HepG2 (cell line): ENCODE data around the gene PEX13. TPM values are rescaled to one million over a fixed set of nuclear protein-coding genes. Genes with fewer than 3 reads are reported as not detected.

ENCODE experiments used
- GABPA ChIP-seq, 2 experiments: IDR thresholded peaks; 2 replicates each; pipeline ENCODE4 v1.6.1; 2011 to 2016; ENCODE audit warnings: low read depth in 2 of 2, low read length in 1 of 2, missing biosample characterization in 1 of 2, missing genetic modification characterization in 1 of 2
- IKZF4 ChIP-seq: sonication (generic); formaldehyde crosslinking; IDR thresholded peaks from 2 replicates; pipeline ENCODE4 v1.5.1; 2020; ENCODE audit warnings: borderline replicate concordance, mild to moderate bottlenecking, low read depth, missing genetic modification reagents; ENCODE audit errors: not compliant biosample characterization
- MAZ ChIP-seq, 2 experiments: sonication (generic) in 1 of 2; formaldehyde crosslinking in 1 of 2; IDR thresholded peaks; 2 replicates each; pipeline versions ENCODE4 v1.5.0 to v1.6.1; 2012 to 2020; ENCODE audit warnings: low read depth in 2 of 2, mild to moderate bottlenecking in 2 of 2, borderline replicate concordance in 1 of 2, improper control_type of control experiment in 1 of 2, low read length in 1 of 2, missing genetic modification reagents in 1 of 2, moderate library complexity in 1 of 2
- NFYC ChIP-seq: IDR thresholded peaks from 2 replicates; pipeline ENCODE4 v1.6.1; 2016; ENCODE audit warnings: missing genetic modification reagents, missing compliant biosample characterization
- NKX3-1 ChIP-seq: sonication (generic); formaldehyde crosslinking; IDR thresholded peaks from 2 replicates; pipeline ENCODE4 v1.5.0; 2020; ENCODE audit warnings: missing genetic modification reagents
- POLR2G ChIP-seq: fragments of 200-400 bp; formaldehyde crosslinking; IDR thresholded peaks from 2 replicates; pipeline ENCODE4 v1.6.1; 2018; ENCODE audit warnings: mild to moderate bottlenecking, low read depth, low read length, moderate library complexity
- SIX4 ChIP-seq: sonication (generic); formaldehyde crosslinking; IDR thresholded peaks from 2 replicates; pipeline ENCODE4 v1.4.0; 2020; ENCODE audit warnings: missing genetic modification reagents
- ZFP82 ChIP-seq: sonication (generic); formaldehyde crosslinking; IDR thresholded peaks from 2 replicates; pipeline ENCODE4 v1.5.1; 2020; ENCODE audit warnings: mild to moderate bottlenecking, missing genetic modification reagents, borderline replicate concordance
- ZNF33B ChIP-seq: sonication (generic); formaldehyde crosslinking; IDR thresholded peaks from 2 replicates; pipeline ENCODE4 v1.5.1; 2020; ENCODE audit warnings: mild to moderate bottlenecking, missing genetic modification reagents
- ZNF569 ChIP-seq: sonication (generic); formaldehyde crosslinking; IDR thresholded peaks from 2 replicates; pipeline ENCODE4 v1.5.0; 2020; ENCODE audit warnings: mild to moderate bottlenecking, missing genetic modification reagents, moderate library complexity, borderline replicate concordance
- ZNF737 ChIP-seq: sonication (generic); formaldehyde crosslinking; IDR thresholded peaks from 2 replicates; pipeline ENCODE4 v1.5.0; 2020; ENCODE audit warnings: missing genetic modification reagents, mild to moderate bottlenecking, borderline replicate concordance
- ZNF766 ChIP-seq: sonication (generic); formaldehyde crosslinking; IDR thresholded peaks from 2 replicates; pipeline ENCODE4 v1.5.0; 2020; ENCODE audit warnings: missing genetic modification reagents, borderline replicate concordance
- ZNF841 ChIP-seq: sonication (generic); formaldehyde crosslinking; IDR thresholded peaks from 2 replicates; pipeline ENCODE4 v1.8.1; 2023; ENCODE audit warnings: missing genetic modification reagents, borderline replicate concordance
- polyA plus RNA-seq, 8 experiments: library from polyadenylated mRNA; depleted of rRNA in 3 of 8; stranded (reverse) in 7 of 8; unstranded in 1 of 8; fragments of >200 nt; fragmentation: Illumina TruSeq in 4 of 8; extraction: Trizol in 4 of 8; gene quantifications; 2 replicates each; pipeline versions ENCODE4 v1.2.1 to v1.2.3, GENCODE V29; 2011 to 2016; ENCODE audit warnings: low read depth in 4 of 8, missing spikeins in 1 of 8, mixed read lengths in 1 of 8; ENCODE audit not compliant: insufficient read depth in 1 of 8
- total RNA-seq, 5 experiments: library from RNA; depleted of rRNA; stranded (reverse); fragments of >200 nt; fragmentation: Illumina TruSeq; extraction: Trizol; gene quantifications; 2 replicates each; pipeline ENCODE4 v1.2.3, GENCODE V29; 2016; ENCODE audit warnings: low read depth in 1 of 5
- TF ChIP-seq, protein P1 (sequence below): sonication (generic); formaldehyde crosslinking; IDR thresholded peaks from 2 replicates; pipeline ENCODE4 v1.4.0; 2020; ENCODE audit warnings: missing genetic modification reagents
- TF ChIP-seq, protein P2 (sequence below): sonication (generic); formaldehyde crosslinking; IDR thresholded peaks from 2 replicates; pipeline ENCODE4 v1.4.0; 2020; ENCODE audit warnings: mild to moderate bottlenecking, low read depth, missing genetic modification reagents
- TF ChIP-seq, protein P3 (sequence below): sonication (generic); formaldehyde crosslinking; IDR thresholded peaks from 2 replicates; pipeline ENCODE4 v1.4.0; 2020; ENCODE audit warnings: mild to moderate bottlenecking, low read depth, missing genetic modification reagents
- TF ChIP-seq, protein P4 (sequence below): IDR thresholded peaks from 2 replicates; pipeline ENCODE4 v1.4.0; 2020; ENCODE audit warnings: mild to moderate bottlenecking, missing genetic modification reagents
- TF ChIP-seq, protein P5 (sequence below): IDR thresholded peaks from 2 replicates; pipeline ENCODE4 v1.6.1; 2016; ENCODE audit warnings: low read depth, control low read depth

Gene PEX13
- total and polyA plus RNA-seq, 2 of the 13 experiments (the other 11 are each of a cell fraction or from before 2014, with no cell fraction given) = 47.9 to 75.9 TPM

DNA sequence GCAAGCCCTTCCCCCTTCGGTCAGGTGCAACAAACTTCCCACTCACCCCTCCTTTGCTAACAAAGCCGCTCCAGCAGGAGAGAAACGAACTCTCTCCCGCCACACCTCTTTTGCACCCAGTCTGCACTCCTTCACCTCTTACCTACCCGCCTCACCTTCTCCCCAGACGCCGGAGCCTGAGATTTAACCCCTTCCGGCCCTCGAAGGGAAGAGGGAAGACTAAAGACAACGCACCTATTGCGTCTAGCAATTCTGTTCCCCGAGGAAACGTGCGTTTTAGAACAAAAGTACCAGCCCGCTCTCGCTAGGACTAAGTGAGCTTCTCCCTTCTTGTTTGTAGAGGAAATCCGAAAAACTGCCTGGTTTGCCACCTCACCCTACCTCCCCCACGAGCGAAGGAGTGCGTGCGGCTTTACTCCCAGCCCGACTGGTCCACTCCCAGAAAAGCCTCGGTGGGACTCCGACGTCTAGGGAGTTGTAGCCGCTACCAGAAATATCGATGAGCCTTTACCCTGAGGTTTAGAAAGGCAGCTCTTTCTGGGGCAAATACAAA is 441 bp upstream of the PEX13 start (continued):
- TF ChIP-seq, protein P1, sequence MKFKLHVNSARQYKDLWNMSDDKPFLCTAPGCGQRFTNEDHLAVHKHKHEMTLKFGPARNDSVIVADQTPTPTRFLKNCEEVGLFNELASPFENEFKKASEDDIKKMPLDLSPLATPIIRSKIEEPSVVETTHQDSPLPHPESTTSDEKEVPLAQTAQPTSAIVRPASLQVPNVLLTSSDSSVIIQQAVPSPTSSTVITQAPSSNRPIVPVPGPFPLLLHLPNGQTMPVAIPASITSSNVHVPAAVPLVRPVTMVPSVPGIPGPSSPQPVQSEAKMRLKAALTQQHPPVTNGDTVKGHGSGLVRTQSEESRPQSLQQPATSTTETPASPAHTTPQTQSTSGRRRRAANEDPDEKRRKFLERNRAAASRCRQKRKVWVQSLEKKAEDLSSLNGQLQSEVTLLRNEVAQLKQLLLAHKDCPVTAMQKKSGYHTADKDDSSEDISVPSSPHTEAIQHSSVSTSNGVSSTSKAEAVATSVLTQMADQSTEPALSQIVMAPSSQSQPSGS (CRISPR knock-in tag) = peak; percentile 71; the same call in 1 of the 2 replicates
- TF ChIP-seq ZNF737 = peak; percentile 78; the same call in 1 of the 2 replicates
- no peak for TF ChIP-seq ZNF766 (CRISPR knock-in tag)
- 0 out of 2 replicates have a peak, but pooled peaks have one; percentile 21 for TF ChIP-seq ZNF841 (CRISPR knock-in tag)
- peak; percentile 53 for TF ChIP-seq POLR2G
- peak; percentile 82; the same call in 1 of the 2 replicates for TF ChIP-seq ZNF33B (CRISPR knock-in tag)
- TF ChIP-seq, protein P2, sequence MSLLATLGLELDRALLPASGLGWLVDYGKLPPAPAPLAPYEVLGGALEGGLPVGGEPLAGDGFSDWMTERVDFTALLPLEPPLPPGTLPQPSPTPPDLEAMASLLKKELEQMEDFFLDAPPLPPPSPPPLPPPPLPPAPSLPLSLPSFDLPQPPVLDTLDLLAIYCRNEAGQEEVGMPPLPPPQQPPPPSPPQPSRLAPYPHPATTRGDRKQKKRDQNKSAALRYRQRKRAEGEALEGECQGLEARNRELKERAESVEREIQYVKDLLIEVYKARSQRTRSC = 0 out of 2 replicates have a peak, but pooled peaks have one; percentile 53
- TF ChIP-seq MAZ (IDR thresholded peaks at IDR 0.05; ENCODE audit: borderline replicate concordance, low read depth, low read length) = peak; percentile 47; the same call in 1 of the 2 replicates
- TF ChIP-seq MAZ (CRISPR knock-in tag; IDR thresholded peaks at IDR 0.05; ENCODE audit: low read depth) = 0 out of 2 replicates have a peak, but pooled peaks have one; percentile 2
- peak; percentile 60 for TF ChIP-seq GABPA (IDR thresholded peaks at IDR 0.05; ENCODE audit: low read depth, low read length)
- TF ChIP-seq GABPA (CRISPR knock-in tag; IDR thresholded peaks at IDR 0.05; ENCODE audit: low read depth) = peak; percentile 89
- TF ChIP-seq, protein P3, sequence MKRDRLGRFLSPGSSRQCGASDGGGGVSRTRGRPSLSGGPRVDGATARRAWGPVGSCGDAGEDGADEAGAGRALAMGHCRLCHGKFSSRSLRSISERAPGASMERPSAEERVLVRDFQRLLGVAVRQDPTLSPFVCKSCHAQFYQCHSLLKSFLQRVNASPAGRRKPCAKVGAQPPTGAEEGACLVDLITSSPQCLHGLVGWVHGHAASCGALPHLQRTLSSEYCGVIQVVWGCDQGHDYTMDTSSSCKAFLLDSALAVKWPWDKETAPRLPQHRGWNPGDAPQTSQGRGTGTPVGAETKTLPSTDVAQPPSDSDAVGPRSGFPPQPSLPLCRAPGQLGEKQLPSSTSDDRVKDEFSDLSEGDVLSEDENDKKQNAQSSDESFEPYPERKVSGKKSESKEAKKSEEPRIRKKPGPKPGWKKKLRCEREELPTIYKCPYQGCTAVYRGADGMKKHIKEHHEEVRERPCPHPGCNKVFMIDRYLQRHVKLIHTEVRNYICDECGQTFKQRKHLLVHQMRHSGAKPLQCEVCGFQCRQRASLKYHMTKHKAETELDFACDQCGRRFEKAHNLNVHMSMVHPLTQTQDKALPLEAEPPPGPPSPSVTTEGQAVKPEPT (CRISPR knock-in tag) = 0 out of 2 replicates have a peak, but pooled peaks have one; percentile 70
- TF ChIP-seq, protein P4, sequence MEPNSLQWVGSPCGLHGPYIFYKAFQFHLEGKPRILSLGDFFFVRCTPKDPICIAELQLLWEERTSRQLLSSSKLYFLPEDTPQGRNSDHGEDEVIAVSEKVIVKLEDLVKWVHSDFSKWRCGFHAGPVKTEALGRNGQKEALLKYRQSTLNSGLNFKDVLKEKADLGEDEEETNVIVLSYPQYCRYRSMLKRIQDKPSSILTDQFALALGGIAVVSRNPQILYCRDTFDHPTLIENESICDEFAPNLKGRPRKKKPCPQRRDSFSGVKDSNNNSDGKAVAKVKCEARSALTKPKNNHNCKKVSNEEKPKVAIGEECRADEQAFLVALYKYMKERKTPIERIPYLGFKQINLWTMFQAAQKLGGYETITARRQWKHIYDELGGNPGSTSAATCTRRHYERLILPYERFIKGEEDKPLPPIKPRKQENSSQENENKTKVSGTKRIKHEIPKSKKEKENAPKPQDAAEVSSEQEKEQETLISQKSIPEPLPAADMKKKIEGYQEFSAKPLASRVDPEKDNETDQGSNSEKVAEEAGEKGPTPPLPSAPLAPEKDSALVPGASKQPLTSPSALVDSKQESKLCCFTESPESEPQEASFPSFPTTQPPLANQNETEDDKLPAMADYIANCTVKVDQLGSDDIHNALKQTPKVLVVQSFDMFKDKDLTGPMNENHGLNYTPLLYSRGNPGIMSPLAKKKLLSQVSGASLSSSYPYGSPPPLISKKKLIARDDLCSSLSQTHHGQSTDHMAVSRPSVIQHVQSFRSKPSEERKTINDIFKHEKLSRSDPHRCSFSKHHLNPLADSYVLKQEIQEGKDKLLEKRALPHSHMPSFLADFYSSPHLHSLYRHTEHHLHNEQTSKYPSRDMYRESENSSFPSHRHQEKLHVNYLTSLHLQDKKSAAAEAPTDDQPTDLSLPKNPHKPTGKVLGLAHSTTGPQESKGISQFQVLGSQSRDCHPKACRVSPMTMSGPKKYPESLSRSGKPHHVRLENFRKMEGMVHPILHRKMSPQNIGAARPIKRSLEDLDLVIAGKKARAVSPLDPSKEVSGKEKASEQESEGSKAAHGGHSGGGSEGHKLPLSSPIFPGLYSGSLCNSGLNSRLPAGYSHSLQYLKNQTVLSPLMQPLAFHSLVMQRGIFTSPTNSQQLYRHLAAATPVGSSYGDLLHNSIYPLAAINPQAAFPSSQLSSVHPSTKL = peak; percentile 36; the same call in 1 of the 2 replicates
- TF ChIP-seq, protein P5, sequence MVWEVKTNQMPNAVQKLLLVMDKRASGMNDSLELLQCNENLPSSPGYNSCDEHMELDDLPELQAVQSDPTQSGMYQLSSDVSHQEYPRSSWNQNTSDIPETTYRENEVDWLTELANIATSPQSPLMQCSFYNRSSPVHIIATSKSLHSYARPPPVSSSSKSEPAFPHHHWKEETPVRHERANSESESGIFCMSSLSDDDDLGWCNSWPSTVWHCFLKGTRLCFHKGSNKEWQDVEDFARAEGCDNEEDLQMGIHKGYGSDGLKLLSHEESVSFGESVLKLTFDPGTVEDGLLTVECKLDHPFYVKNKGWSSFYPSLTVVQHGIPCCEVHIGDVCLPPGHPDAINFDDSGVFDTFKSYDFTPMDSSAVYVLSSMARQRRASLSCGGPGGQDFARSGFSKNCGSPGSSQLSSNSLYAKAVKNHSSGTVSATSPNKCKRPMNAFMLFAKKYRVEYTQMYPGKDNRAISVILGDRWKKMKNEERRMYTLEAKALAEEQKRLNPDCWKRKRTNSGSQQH = peak; percentile 17; the same call in 1 of the 2 replicates
- no peak for TF ChIP-seq ZNF569 (CRISPR knock-in tag)
- TF ChIP-seq SIX4 (CRISPR knock-in tag) = no peak
- peak; percentile 43; the same call in 1 of the 2 replicates for TF ChIP-seq NFYC
- no peak for TF ChIP-seq ZFP82 (CRISPR knock-in tag)
- no peak for TF ChIP-seq IKZF4
- TF ChIP-seq NKX3-1 (CRISPR knock-in tag) = no peak; the same call in none of the 2 replicates
